GM18873 (cell line): ENCODE data around the gene RBM33.
"Not testable (repeated sequence)": the region's sequence is repeated elsewhere in the genome, so short reads cannot be mapped to it uniquely, and the experiment has no call there.

ENCODE experiments used
- ATAC-seq: cut with Tn5 transposase; IDR thresholded peaks from one replicate; pipeline ENCODE4 v1.9.1; 2021; ENCODE audit warnings: mild to moderate bottlenecking, moderate library complexity, moderate number of reproducible peaks; ENCODE audit not compliant: unreplicated experiment, low FRiP score

The RBM33 gene

GRCh38 chr7:155814316-155815276 lies 170.1 kb downstream of the RBM33 start:
- ATAC-seq: no peak

- peak; percentile 59 for ATAC-seq
These were observed 171.1 kb downstream of the RBM33 start for GRCh38 chr7:155815332-155816191.

GRCh38 chr7:155816192-155816508 lies 171.7 kb downstream of the RBM33 start:
- no peak for ATAC-seq

- ATAC-seq: no peak
These were observed 172.5 kb downstream of the RBM33 start for GRCh38 chr7:155816996-155817395.

GRCh38 chr7:155817515-155817914 lies 173.1 kb downstream of the RBM33 start:
- not testable (repeated sequence) for ATAC-seq

GRCh38 chr7:155818154-155818819 lies 173.8 kb downstream of the RBM33 start:
- ATAC-seq: no peak

- no peak for ATAC-seq
These were observed 174.3 kb downstream of the RBM33 start for GRCh38 chr7:155818820-155819168.

- no peak for ATAC-seq
These were observed 174.7 kb downstream of the RBM33 start for GRCh38 chr7:155819186-155819585.

- no peak for ATAC-seq
These were observed 175.8 kb downstream of the RBM33 start for GRCh38 chr7:155820246-155820645.

GRCh38 chr7:155820788-155821187 lies 176.3 kb downstream of the RBM33 start:
- no peak for ATAC-seq

- ATAC-seq: no peak
These were observed 177.4 kb downstream of the RBM33 start for GRCh38 chr7:155821851-155822250.

- ATAC-seq: no peak
These were observed 179.9 kb downstream of the RBM33 start for GRCh38 chr7:155824227-155824886.

- no peak for ATAC-seq
These were observed 180.9 kb downstream of the RBM33 start for GRCh38 chr7:155825336-155825735.

GRCh38 chr7:155829796-155830470 lies 185.5 kb downstream of the RBM33 start:
- no peak for ATAC-seq
